Psoas muscle (tissue), 8 donors: ENCODE measurements around the gene TSNAX. TPM values are rescaled to one million over a fixed set of nuclear protein-coding genes. Genes with fewer than 3 reads are reported as not detected.

Experiments
- ATAC-seq, 4 donors: fragments of 200-7000 bp; cut with Tn5 transposase; one replicate each; pipeline ENCODE4 v1.9.1; 2020; ENCODE audit warnings: moderate library complexity in 3 of 4, mild to moderate bottlenecking in 2 of 4
- DNase-seq, 2 donors: peaks; one replicate each; pipeline ENCODE4 v3.0.0-alpha.2; 2020
- H3K27ac ChIP-seq: fragments of 200-600 bp; one replicate; pipeline ENCODE4 v1.8.0; 2022
- H3K27me3 ChIP-seq, 3 donors: fragments of 200-600 bp in 1 of 3; one replicate each; pipeline versions ENCODE4 v1.6.1 to v1.8.0; 2013 to 2022; ENCODE audit warnings: low read length in 2 of 3, mild to moderate bottlenecking in 2 of 3, moderate library complexity in 1 of 3; ENCODE audit not compliant: insufficient read depth in 3 of 3
- H3K36me3 ChIP-seq, 2 donors: fragments of 200-600 bp in 1 of 2; one replicate each; pipeline versions ENCODE4 v1.6.1 to v1.8.0; 2013 to 2022; ENCODE audit warnings: low read depth in 1 of 2, mild to moderate bottlenecking in 1 of 2, moderate library complexity in 1 of 2; ENCODE audit not compliant: insufficient read depth in 1 of 2
- H3K4me1 ChIP-seq: fragments of 200-600 bp; one replicate; pipeline ENCODE4 v1.8.0; 2022
- H3K4me3 ChIP-seq: fragments of 200-600 bp; one replicate; pipeline ENCODE4 v1.8.0; 2022; ENCODE audit warnings: mild to moderate bottlenecking
- H3K9me3 ChIP-seq: fragments of 200-600 bp; one replicate; pipeline ENCODE4 v1.8.0; 2022
- WGBS, 3 donors: extraction: QIAGEN DNeasy Blood & Tissue Kit; methylation state at CpG; one replicate each; pipeline versions ENCODE4 v1.1.6 to v1.1.7; 2013; 5-methylcytosine and 5-hydroxymethylcytosine counted together
- intact Hi-C, 2 donors: fragments of 100-400 bp; cut with DNase I; formaldehyde crosslinking; loops; one replicate each; pipeline versions ENCODE4 v1.11.0 to v1.14.2; 2022
- polyA plus RNA-seq, 3 donors: library from polyadenylated mRNA; stranded (reverse); fragments of 200-250 nt; gene quantifications; one replicate each; pipeline ENCODE4 v1.2.3, GENCODE V29; 2013
- total RNA-seq, 4 donors: library from RNA; stranded (reverse); fragmentation: NEBNext Ultra II Directional in 2 of 4; extraction: Animal tissue kit (Norgen Biotek cat#: 25700) in 2 of 4; gene quantifications; one replicate each; pipeline versions ENCODE4 v1.2.1 to v1.2.4, GENCODE V29; 2021 to 2023
- TF ChIP-seq, protein P1 (sequence below): fragments of 200-600 bp; IDR thresholded peaks from one replicate; pipeline ENCODE4 v1.8.0; 2022; ENCODE audit warnings: antibody characterized with exemption
- donor health status: healthy with polysubstance abuse.
- donor health status: DM: no; HTN: no; CAD: no; lungs with moderate emphysema.
- donor health status: Bipolar disorder and iron deficiency.
- donor health status: healthy.
- donor health status: DM: yes; HTN: yes; CAD: no.
- donor health status: DM: no; HTN: no; CAD: no.
- donor health status: DM: no; HTN: no; CAD: no.
- donor health status: DM: yes; HTN: yes; CAD: no.

Gene TSNAX
- total and polyA plus RNA-seq, 7 donors: 18.0 to 108 (median 41.3) TPM

- DNase-seq: no peak
- H3K4me1 ChIP-seq: peaks cover 4% of the 10 kb centered on the region
- H3K4me3 ChIP-seq: no peak overlapping the region
- no peaks in the 10 kb centered on the region for H3K36me3 ChIP-seq
- no peak for ATAC-seq
- 70 to 74% (median 72%) methylated on average over 2 of the region's 2 CpGs for WGBS, 3 donors
- H3K9me3 ChIP-seq: no peaks in the 10 kb centered on the region
- TF ChIP-seq, protein P1, sequence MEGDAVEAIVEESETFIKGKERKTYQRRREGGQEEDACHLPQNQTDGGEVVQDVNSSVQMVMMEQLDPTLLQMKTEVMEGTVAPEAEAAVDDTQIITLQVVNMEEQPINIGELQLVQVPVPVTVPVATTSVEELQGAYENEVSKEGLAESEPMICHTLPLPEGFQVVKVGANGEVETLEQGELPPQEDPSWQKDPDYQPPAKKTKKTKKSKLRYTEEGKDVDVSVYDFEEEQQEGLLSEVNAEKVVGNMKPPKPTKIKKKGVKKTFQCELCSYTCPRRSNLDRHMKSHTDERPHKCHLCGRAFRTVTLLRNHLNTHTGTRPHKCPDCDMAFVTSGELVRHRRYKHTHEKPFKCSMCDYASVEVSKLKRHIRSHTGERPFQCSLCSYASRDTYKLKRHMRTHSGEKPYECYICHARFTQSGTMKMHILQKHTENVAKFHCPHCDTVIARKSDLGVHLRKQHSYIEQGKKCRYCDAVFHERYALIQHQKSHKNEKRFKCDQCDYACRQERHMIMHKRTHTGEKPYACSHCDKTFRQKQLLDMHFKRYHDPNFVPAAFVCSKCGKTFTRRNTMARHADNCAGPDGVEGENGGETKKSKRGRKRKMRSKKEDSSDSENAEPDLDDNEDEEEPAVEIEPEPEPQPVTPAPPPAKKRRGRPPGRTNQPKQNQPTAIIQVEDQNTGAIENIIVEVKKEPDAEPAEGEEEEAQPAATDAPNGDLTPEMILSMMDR: no peak
- no peak overlapping the region for H3K27ac ChIP-seq
- intact Hi-C loops: no loop called here
- no peaks in the 10 kb centered on the region for H3K27me3 ChIP-seq
Observed at GRCh38 chr1:231515748-231516147, 12.7 kb upstream of the TSNAX start.

GRCh38 chr1:231517076-231517475 lies 11.4 kb upstream of the TSNAX start:
- Histone ChIP-seq H3K27me3 (no peaks in the 10 kb centered on the region), H3K4me1 (peaks cover 4% of the 10 kb centered on the region), H3K36me3 (peaks cover 0 to 3% of the 10 kb centered on the region in 2 donors), H3K4me3 (no peak overlapping the region), H3K9me3 (no peaks in the 10 kb centered on the region), H3K27ac (no peak overlapping the region)
- TF ChIP-seq, protein P1: no peak
- ATAC-seq: no peak
- no peak for DNase-seq
- intact Hi-C loops: no loop called here
- WGBS, 3 donors: 67 to 80% (median 71%) methylated on average over 3 of the region's 3 CpGs

- DNase-seq (no peak), ATAC-seq (peak in 2 of 4 donors; percentile 34 to 45)
- H3K9me3 ChIP-seq: no peaks in the 10 kb centered on the region
- H3K36me3 ChIP-seq: peaks cover 0 to 3% of the 10 kb centered on the region in 2 donors
- TF ChIP-seq, protein P1: no peak
- intact Hi-C loops: no loop called here
- peaks cover 4% of the 10 kb centered on the region for H3K4me1 ChIP-seq
- no peak overlapping the region for H3K27ac ChIP-seq
- no peaks in the 10 kb centered on the region for H3K27me3 ChIP-seq
- no peak overlapping the region for H3K4me3 ChIP-seq
- WGBS, 3 donors: 63 to 69% (median 66%) methylated on average over 5 of the region's 5 CpGs
Observed at GRCh38 chr1:231518485-231519034, 9.9 kb upstream of the TSNAX start.

DNA sequence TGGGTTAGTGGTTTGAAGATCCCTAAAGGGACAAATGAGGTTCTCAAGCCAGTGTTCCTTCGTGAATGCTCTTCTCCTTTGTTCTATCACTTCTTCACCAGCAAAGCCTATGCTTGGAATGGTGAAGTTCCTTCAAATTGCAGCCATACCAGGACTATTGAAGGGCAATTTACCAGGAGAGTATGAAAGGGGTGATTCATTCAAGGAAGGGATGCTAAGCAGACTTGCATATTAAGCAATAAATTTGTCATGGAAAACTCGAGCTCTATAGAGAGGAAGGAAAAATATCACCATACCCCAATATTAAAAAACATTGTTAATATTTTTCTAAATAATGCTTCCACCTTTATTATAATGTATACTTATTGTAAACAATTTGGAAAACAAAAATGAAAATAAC lies 9.3 kb upstream of the TSNAX start:
- no peak for ATAC-seq
- Histone ChIP-seq H3K27ac (no peak overlapping the region), H3K9me3 (no peaks in the 10 kb centered on the region), H3K4me1 (peaks cover 4% of the 10 kb centered on the region), H3K36me3 (peaks cover 0 to 3% of the 10 kb centered on the region in 2 donors), H3K4me3 (no peak overlapping the region), H3K27me3 (no peaks in the 10 kb centered on the region)
- intact Hi-C loops: no loop called here
- 81 to 82% (median 81%) methylated on average over 2 of the region's 2 CpGs for WGBS, 3 donors
- DNase-seq: no peak
- TF ChIP-seq, protein P1: no peak

GRCh38 chr1:231522038-231522437 lies 6.4 kb upstream of the TSNAX start:
- TF ChIP-seq, protein P1: no peak
- no peak for DNase-seq
- WGBS, 3 donors: 94 to 98% (median 97%) methylated on average over 1 of the region's 1 CpG
- Histone ChIP-seq H3K9me3 (no peaks in the 10 kb centered on the region), H3K27me3 (no peaks in the 10 kb centered on the region), H3K36me3 (peaks cover 0 to 3% of the 10 kb centered on the region in 2 donors), H3K4me3 (no peak overlapping the region), H3K27ac (no peak overlapping the region), H3K4me1 (peaks cover 4% of the 10 kb centered on the region)
- intact Hi-C loops: no loop called here
- no peak for ATAC-seq
